ENCODE measurements around the gene CDH5. TPM values are rescaled to one million over a fixed set of nuclear protein-coding genes. Genes with fewer than 3 reads are reported as not detected.

Gene CDH5
- total RNA-seq, 1 experiment from 2014 or later: not detected

GRCh38 chr16:66367968-66368891 lies 1.7 kb downstream of the CDH5 start:
- no peaks in the 10 kb centered on the region for H3K79me2 ChIP-seq (ENCODE audit: low read length)
- H3K4me3 ChIP-seq (ENCODE audit: low read length): no peak overlapping the region
- no peak overlapping the region for H3K9ac ChIP-seq (ENCODE audit: low read length)
- H3K4me2 ChIP-seq (ENCODE audit: low read length): no peak overlapping the region
- no TSS peak for BruUV-seq (replicated peaks)
- ATAC-seq: no peak
- TF ChIP-seq EZH2 (IDR thresholded peaks at IDR 0.05; ENCODE audit: low read length, unreplicated experiment) (no peak), CTCF (conservative IDR thresholded peaks at IDR 0.05; ENCODE audit: low read depth, low read length) (no peak), EZH2phosphoT487 (IDR thresholded peaks at IDR 0.05; ENCODE audit: borderline replicate concordance, low read length) (no peak)
- no peaks in the 10 kb centered on the region for H3K27me3 ChIP-seq (ENCODE audit: low read length)
- no peaks in the 10 kb centered on the region for H3K9me2 ChIP-seq (replicated peaks; ENCODE audit: low read length)
- no peaks in the 10 kb centered on the region for H3F3A ChIP-seq (ENCODE audit: low read length, unreplicated experiment)
- no peaks in the 10 kb centered on the region for H3K36me3 ChIP-seq (ENCODE audit: low read depth, low read length)
- H3K27ac ChIP-seq (ENCODE audit: low read length): no peak overlapping the region
- CTCF ChIA-PET: no interaction called here
- H2AFZ ChIP-seq (ENCODE audit: low read length): no peak overlapping the region
- DNase-seq: no peak
- POLR2A ChIA-PET (ENCODE audit: unreplicated experiment): no interaction called here
- peaks cover 21% of the 10 kb centered on the region for H3K4me1 ChIP-seq (ENCODE audit: insufficient read depth, low read length)
- intact Hi-C loops (cut with micrococcal nuclease): no loop called here
- no peaks in the 10 kb centered on the region for H4K20me1 ChIP-seq (ENCODE audit: low read length)
- H3K9me3 ChIP-seq (ENCODE audit: low read length): no peaks in the 10 kb centered on the region

GRCh38 chr16:66369055-66369592 lies 2.6 kb downstream of the CDH5 start:
- H3K79me2 ChIP-seq (ENCODE audit: low read length): no peaks in the 10 kb centered on the region
- no peak overlapping the region for H3K4me2 ChIP-seq (ENCODE audit: low read length)
- H3K4me3 ChIP-seq (ENCODE audit: low read length): no peak overlapping the region
- no peaks in the 10 kb centered on the region for H3K36me3 ChIP-seq (ENCODE audit: low read depth, low read length)
- H3K27ac ChIP-seq (ENCODE audit: low read length): no peak overlapping the region
- ChIA-PET CTCF (no interaction called here), POLR2A (ENCODE audit: unreplicated experiment) (no interaction called here)
- H2AFZ ChIP-seq (ENCODE audit: low read length): no peak overlapping the region
- no peaks in the 10 kb centered on the region for H3K9me2 ChIP-seq (replicated peaks; ENCODE audit: low read length)
- TF ChIP-seq EZH2 (IDR thresholded peaks at IDR 0.05; ENCODE audit: low read length, unreplicated experiment) (no peak), CTCF (conservative IDR thresholded peaks at IDR 0.05; ENCODE audit: low read depth, low read length) (no peak), EZH2phosphoT487 (IDR thresholded peaks at IDR 0.05; ENCODE audit: borderline replicate concordance, low read length) (no peak)
- DNase-seq (no peak), ATAC-seq (no peak)
- H3K27me3 ChIP-seq (ENCODE audit: low read length): no peaks in the 10 kb centered on the region
- no TSS peak for BruUV-seq (replicated peaks)
- H3F3A ChIP-seq (ENCODE audit: low read length, unreplicated experiment): no peaks in the 10 kb centered on the region
- H3K9me3 ChIP-seq (ENCODE audit: low read length): no peaks in the 10 kb centered on the region
- H4K20me1 ChIP-seq (ENCODE audit: low read length): no peaks in the 10 kb centered on the region
- H3K4me1 ChIP-seq (ENCODE audit: insufficient read depth, low read length): peaks cover 15% of the 10 kb centered on the region
- intact Hi-C loops (cut with micrococcal nuclease): no loop called here
- no peak overlapping the region for H3K9ac ChIP-seq (ENCODE audit: low read length)

Data from PC-3 (cell line).